H1 (cell line): ENCODE measurements around the gene USP38. TPM values are rescaled to one million over a fixed set of nuclear protein-coding genes. Genes with fewer than 3 reads are reported as not detected.

Experiments
- KDM4A ChIP-seq: IDR thresholded peaks from one replicate; pipeline ENCODE4 v1.7.1; 2012; ENCODE audit warnings: low read depth, mild to moderate bottlenecking, moderate library complexity, low read length, inconsistent platforms; ENCODE audit not compliant: severe bottlenecking
- SRF ChIP-seq: IDR thresholded peaks from 2 replicates; pipeline ENCODE4 v1.6.1; 2011; ENCODE audit warnings: mild to moderate bottlenecking, low read depth, low read length, moderate library complexity
- polyA plus RNA-seq, 7 experiments: library from polyadenylated mRNA; depleted of rRNA in 3 of 7; stranded (reverse) in 5 of 7; unstranded in 2 of 7; fragments of >200 nt in 5 of 7; fragments of 200-250 nt in 2 of 7; gene quantifications; 1 replicate in 5 of 7; 2 replicates in 1 of 7; 4 replicates in 1 of 7; pipeline versions ENCODE4 v1.2.1 to v1.2.3, GENCODE V29; 2011 to 2013; ENCODE audit warnings: missing spikeins in 2 of 7, mixed read lengths in 2 of 7
- total RNA-seq: library from RNA; stranded (reverse); fragmentation: NEBNext Ultra II Directional; extraction: Animal tissue kit (Norgen Biotek cat#: 25700); gene quantifications from 2 replicates; pipeline ENCODE4 v1.2.1, GENCODE V29; 2021
- TF ChIP-seq, protein P1 (sequence below): IDR thresholded peaks from 2 replicates; pipeline ENCODE4 v1.6.1; 2011; ENCODE audit warnings: low read depth, mild to moderate bottlenecking, low read length; ENCODE audit not compliant: insufficient read depth

USP38 gene
- total and polyA plus RNA-seq, 2 of the 8 experiments (the other 6 are each of a cell fraction or from before 2014, with no cell fraction given), result 3.2 to 10.5 TPM

- TF ChIP-seq KDM4A, result no peak
- TF ChIP-seq SRF, result no peak
- TF ChIP-seq, protein P1, sequence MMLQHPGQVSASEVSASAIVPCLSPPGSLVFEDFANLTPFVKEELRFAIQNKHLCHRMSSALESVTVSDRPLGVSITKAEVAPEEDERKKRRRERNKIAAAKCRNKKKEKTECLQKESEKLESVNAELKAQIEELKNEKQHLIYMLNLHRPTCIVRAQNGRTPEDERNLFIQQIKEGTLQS, result no peak
These were observed 69.9 kb downstream of the USP38 start (continued) for GRCh38 chr4:143254491-143255226.
